Panc1 (cell line): Measurements from ENCODE around the gene ZNF511.

Source experiments
- CTCF ChIP-seq: fragments of 450-650 bp; IDR thresholded peaks from 2 replicates; pipeline ENCODE4 v1.5.1; 2017; ENCODE audit warnings: mild to moderate bottlenecking
- REST ChIP-seq, 2 experiments: IDR thresholded peaks; 2 replicates each; pipeline ENCODE4 v1.6.1; 2011 to 2012; ENCODE audit warnings: low read depth in 2 of 2, control low read depth in 1 of 2, low read length in 1 of 2, mild to moderate bottlenecking in 1 of 2, moderate library complexity in 1 of 2; ENCODE audit not compliant: insufficient read depth in 1 of 2
- SIN3A ChIP-seq: IDR thresholded peaks from 2 replicates; pipeline ENCODE4 v1.6.1; 2012; ENCODE audit warnings: low read depth, mild to moderate bottlenecking, low read length, moderate library complexity, borderline replicate concordance; ENCODE audit not compliant: insufficient read depth
- TCF7L2 ChIP-seq: IDR thresholded peaks from 2 replicates; pipeline ENCODE4 v1.6.1; 2011; ENCODE audit warnings: mild to moderate bottlenecking, low read depth, low read length, inconsistent platforms

GRCh38 chr10:133326745-133327650 is 18.3 kb downstream of the ZNF511 start:
- no peak for TF ChIP-seq CTCF
- no peak for TF ChIP-seq TCF7L2
- no peak for TF ChIP-seq SIN3A
- TF ChIP-seq REST (IDR thresholded peaks at IDR 0.05; ENCODE audit: insufficient read depth in 1 of 2, low read depth in 2 of 2, low read length in 1 of 2) = no peak
